Breast epithelium (tissue), 3 donors: ENCODE data around the gene MTOR.

Experiments
- CTCF ChIP-seq, 3 donors: fragments of 450-650 bp; IDR thresholded peaks; one replicate each; pipeline ENCODE4 v1.5.1; 2016 to 2017; ENCODE audit warnings: antibody characterized with exemption in 3 of 3, mild to moderate bottlenecking in 3 of 3, moderate library complexity in 3 of 3
- POLR2A ChIP-seq: fragments of 450-650 bp; IDR thresholded peaks from one replicate; pipeline ENCODE4 v1.6.1; 2016; ENCODE audit warnings: antibody characterized with exemption, mild to moderate bottlenecking, moderate library complexity

GRCh38 chr1:11245248-11245647, 17.1 kb downstream of the MTOR start:
- no peak for TF ChIP-seq POLR2A
- no peak for TF ChIP-seq CTCF (IDR thresholded peaks at IDR 0.05)
